K562 (cell line): Measurements from ENCODE around the gene SH2D5. TPM values are rescaled to one million over a fixed set of nuclear protein-coding genes. Genes with fewer than 3 reads are reported as not detected.
A peak's percentile ranks its signal among the peaks of the same experiment; 100 is the strongest.

Source experiments
- ATAC-seq: fragments of 200-7000 bp; cut with Tn5 transposase; 3 replicates; pipeline ENCODE4 v1.9.1; 2020; ENCODE audit warnings: moderate library complexity
- BruUV-seq: library from RNA; stranded (reverse); fragments of 400-500 nt; replicated peaks from 2 replicates; lab custom pipeline; 2021; lab: Mats Ljungman, UMichigan
- CTCF ChIA-PET: fragments of 300-600 bp; formaldehyde crosslinking; extraction: SDS; loops from one replicate; lab custom pipeline; 2021; ENCODE audit warnings: low intra/inter-chr PET ratio; lab: Yijun Ruan, JAX
- POLR2A ChIA-PET: fragments of 300-600, 350-650 bp; sonication (Branson Sonifier 250); formaldehyde crosslinking; extraction: SDS; loops from one replicate; lab custom pipeline; 2021; ENCODE audit warnings: antibody characterized with exemption, inconsistent platforms; lab: Yijun Ruan, JAX
- DNase-seq, 4 experiments: peaks; one replicate each; pipeline versions ENCODE4 v3.0.0 to v3.0.0-alpha.2; 2011 to 2018; ENCODE audit warnings: low spot score in 3 of 4, mixed read lengths in 3 of 4; ENCODE audit errors: extremely low read depth in 1 of 4
- FAIRE-seq: peaks from 2 replicates; lab custom pipeline; 2011; peaks lifted over from hg19 to GRCh38; lab: Jason Lieb, UNC
- H2AFZ ChIP-seq: 2 replicates; pipeline ENCODE4 v1.6.0; 2011; ENCODE audit warnings: low read depth, low read length, control low read depth, inconsistent platforms
- H3K27ac ChIP-seq: fragments of 200-600 bp; 3 replicates; pipeline ENCODE4 v1.8.0; 2011; ENCODE audit warnings: low read depth, mild to moderate bottlenecking, control low read depth, inconsistent platforms, low read length, moderate library complexity, mixed read lengths; ENCODE audit errors: extremely low read depth
- H3K27me3 ChIP-seq, 2 experiments: fragments of 300-600 bp in 1 of 2; 2 replicates in 1 of 2; 3 replicates in 1 of 2; pipeline versions ENCODE4 v1.6.0 to v1.8.0; 2011; ENCODE audit warnings: inconsistent platforms in 2 of 2, low read length in 2 of 2, mild to moderate bottlenecking in 1 of 2, mixed read lengths in 1 of 2, moderate library complexity in 1 of 2; ENCODE audit not compliant: control insufficient read depth in 2 of 2, insufficient read depth in 2 of 2
- H3K36me3 ChIP-seq: fragments of 300-600 bp; 3 replicates; pipeline ENCODE4 v1.8.0; 2011; ENCODE audit warnings: mild to moderate bottlenecking, low read length, inconsistent platforms; ENCODE audit not compliant: control insufficient read depth, insufficient read depth
- H3K4me1 ChIP-seq, 2 experiments: fragments of 200-600 bp in 1 of 2; replicated peaks in 1 of 2; 2 replicates in 1 of 2; 3 replicates in 1 of 2; pipeline versions ENCODE4 v1.5.1 to v1.8.0; 2011; ENCODE audit warnings: inconsistent platforms in 2 of 2, low read length in 2 of 2, mild to moderate bottlenecking in 1 of 2, mixed read lengths in 1 of 2, moderate library complexity in 1 of 2; ENCODE audit not compliant: control insufficient read depth in 2 of 2, insufficient read depth in 2 of 2
- H3K4me2 ChIP-seq: 2 replicates; pipeline ENCODE4 v1.6.1; 2011; ENCODE audit warnings: low read length, control low read depth, inconsistent platforms, mixed read lengths; ENCODE audit not compliant: insufficient read depth
- H3K4me3 ChIP-seq: fragments of 200-600 bp; sonication (generic), shearing (Covaris generic); 2 replicates; pipeline ENCODE4 v1.5.1; 2016; ENCODE audit warnings: control low read depth, inconsistent platforms
- H3K79me2 ChIP-seq: fragments of 200-600 bp; 3 replicates; pipeline ENCODE4 v1.8.0; 2011; ENCODE audit warnings: low read length, inconsistent platforms; ENCODE audit not compliant: control insufficient read depth, insufficient read depth
- H3K9ac ChIP-seq, 2 experiments: 2 replicates each; pipeline versions ENCODE4 v1.6.0 to v1.6.1; 2011; ENCODE audit warnings: low read depth in 2 of 2, low read length in 2 of 2, control low read depth in 1 of 2, inconsistent platforms in 1 of 2, mild to moderate bottlenecking in 1 of 2, mixed read lengths in 1 of 2; ENCODE audit not compliant: insufficient read depth in 1 of 2
- H3K9me1 ChIP-seq: one replicate; pipeline ENCODE4 v1.6.0; 2011; ENCODE audit warnings: inconsistent platforms, mild to moderate bottlenecking, low read length, moderate library complexity; ENCODE audit not compliant: control insufficient read depth, insufficient read depth
- H3K9me3 ChIP-seq: replicated peaks from 2 replicates; pipeline ENCODE4 v1.5.1; 2011; ENCODE audit warnings: low read depth, low read length, inconsistent platforms; ENCODE audit not compliant: control insufficient read depth, insufficient read depth
- H4K20me1 ChIP-seq: replicated peaks from 2 replicates; pipeline ENCODE4 v1.6.1; 2011; ENCODE audit warnings: low read length, inconsistent platforms, mixed read lengths; ENCODE audit not compliant: control insufficient read depth, insufficient read depth
- CHCHD3 ChIP-seq: fragments of 250-450 bp; sonication (Bioruptor Pico); IDR thresholded peaks from 2 replicates; pipeline ENCODE4 v2.1.2; 2022; ENCODE audit warnings: mild to moderate bottlenecking
- CTCF ChIP-seq, 3 experiments: IDR thresholded peaks in 2 of 3; conservative IDR thresholded peaks in 1 of 3; 2 replicates each; pipeline ENCODE4 v1.5.1; 2011 to 2012; ENCODE audit warnings: low read length in 3 of 3, mild to moderate bottlenecking in 3 of 3, control low read depth in 2 of 3, improper control_type of control experiment in 1 of 3, inconsistent platforms in 1 of 3, low read depth in 1 of 3, mixed read lengths in 1 of 3, moderate library complexity in 1 of 3; ENCODE audit not compliant: insufficient read depth in 2 of 3
- ETV1 ChIP-seq: fragments of 450-650 bp; conservative IDR thresholded peaks from 2 replicates; pipeline ENCODE4 v1.6.1; 2016; ENCODE audit warnings: missing genetic modification characterization, control low read depth, low read depth, missing compliant biosample characterization
- FOXA1 ChIP-seq: fragments of 450-650 bp; IDR thresholded peaks from 2 replicates; pipeline ENCODE4 v1.6.1; 2016; ENCODE audit warnings: mild to moderate bottlenecking, borderline replicate concordance
- KDM2B ChIP-seq: fragments of 250-450 bp; sonication (Bioruptor Pico); IDR thresholded peaks from 2 replicates; pipeline ENCODE4 v1.8.0; 2021; ENCODE audit warnings: mild to moderate bottlenecking, moderate library complexity
- KDM5B ChIP-seq: fragments of 200-600 bp; sonication (generic); IDR thresholded peaks from 2 replicates; pipeline ENCODE4 v1.6.1; 2012; ENCODE audit warnings: low read depth, mild to moderate bottlenecking, moderate library complexity, low read length, control low read depth, inconsistent platforms; ENCODE audit not compliant: insufficient replicate concordance
- MECOM ChIP-seq: fragments of 250-450 bp; sonication (Bioruptor Pico); IDR thresholded peaks from 2 replicates; pipeline ENCODE4 v1.8.0; 2022; ENCODE audit warnings: inconsistent platforms
- PRMT5 ChIP-seq: sonication (generic); formaldehyde crosslinking; IDR thresholded peaks from 2 replicates; pipeline ENCODE4 v1.5.0; 2020; ENCODE audit warnings: missing genetic modification reagents
- STAT5A ChIP-seq: IDR thresholded peaks from 2 replicates; pipeline ENCODE4 v1.6.1; 2012; ENCODE audit warnings: low read length, inconsistent platforms, borderline replicate concordance
- TAF9B ChIP-seq: fragments of 450-650 bp; IDR thresholded peaks from 2 replicates; pipeline ENCODE4 v1.6.1; 2018; ENCODE audit warnings: mild to moderate bottlenecking; ENCODE audit not compliant: partially characterized antibody
- VEZF1 ChIP-seq: fragments of 200-800 bp; sonication (Bioruptor generic); IDR thresholded peaks from 2 replicates; pipeline ENCODE4 v1.6.1; 2017; ENCODE audit warnings: missing genetic modification characterization, missing compliant biosample characterization
- ZBTB8A ChIP-seq: fragments of 450-650 bp; IDR thresholded peaks from 2 replicates; pipeline ENCODE4 v1.6.1; 2018; ENCODE audit warnings: mild to moderate bottlenecking, moderate library complexity; ENCODE audit not compliant: partially characterized antibody
- ZNF140 ChIP-seq: fragments of 250-450 bp; sonication (Bioruptor Pico); IDR thresholded peaks from 2 replicates; pipeline ENCODE4 v1.8.0; 2021; ENCODE audit warnings: moderate library complexity, mild to moderate bottlenecking, inconsistent platforms
- ZNF57 ChIP-seq: fragments of 450-650 bp; formaldehyde crosslinking; IDR thresholded peaks from 2 replicates; pipeline ENCODE4 v1.4.0; 2020; ENCODE audit warnings: mild to moderate bottlenecking, moderate library complexity
- ZNF696 ChIP-seq: fragments of 250-450 bp; sonication (Bioruptor Pico); conservative IDR thresholded peaks from 2 replicates; pipeline ENCODE4 v1.4.0; 2020; ENCODE audit warnings: mild to moderate bottlenecking, moderate library complexity
- WGBS: fragments of 100-300 bp; shearing (Covaris generic); methylation state at CpG from one replicate; pipeline ENCODE4 v1.1.6; 2016; ENCODE audit warnings: low coverage, mixed read lengths; ENCODE audit not compliant: insufficient coverage; ENCODE audit errors: missing lambda C conversion rate; 5-methylcytosine and 5-hydroxymethylcytosine counted together
- in situ Hi-C: fragments of 300-500 bp; cut with MboI; formaldehyde crosslinking; loops from 4 replicates; pipeline ENCODE4 v1.15.0; 2018; ENCODE audit warnings: inconsistent platforms, mixed read lengths
- intact Hi-C: fragments of 100-400 bp; cut with micrococcal nuclease; formaldehyde crosslinking; loops from 2 replicates; pipeline ENCODE4 v1.14.2; 2022
- polyA plus RNA-seq, 8 experiments: library from polyadenylated mRNA; depleted of rRNA in 4 of 8; stranded (reverse) in 5 of 8; unstranded in 3 of 8; fragments of >200 nt; fragmentation: Nextera tagmentation in 2 of 8; fragmentation: Illumina TruSeq in 1 of 8; extraction: Ambion mirVana in 2 of 8; extraction: Trizol in 1 of 8; gene quantifications; 2 replicates each; pipeline versions ENCODE4 v1.2.1 to v1.2.3, GENCODE V29; 2011 to 2014; ENCODE audit warnings: inconsistent platforms in 1 of 8, missing spikeins in 1 of 8
- total RNA-seq, 7 experiments: library from RNA; depleted of rRNA in 6 of 7; stranded (reverse); fragments of >200 nt in 6 of 7; fragmentation: Illumina TruSeq in 2 of 7; extraction: Trizol in 2 of 7; gene quantifications; 2 replicates each; pipeline versions ENCODE4 v1.2.1 to v1.2.3, GENCODE V29; 2011 to 2021; ENCODE audit warnings: low replicate concordance in 1 of 7

Gene SH2D5
- total and polyA plus RNA-seq, 9 of the 15 experiments (the other 6 are each of a cell fraction or from before 2014, with no cell fraction given), result 0.06 to 0.11 TPM; not detected in 7

- TF ChIP-seq KDM5B (no peak), ETV1 (tag) (no peak), CTCF (IDR thresholded peaks at IDR 0.05 in 2 of 3, conservative IDR thresholded peaks at IDR 0.05 in 1 of 3; ENCODE audit: insufficient read depth in 2 of 3, low read depth in 1 of 3, low read length in 3 of 3) (peak; percentile 57 to 64 (median 62))
Observed at GRCh38 chr1:20702416-20702815, 30.1 kb downstream of the SH2D5 start (continued).

DNA sequence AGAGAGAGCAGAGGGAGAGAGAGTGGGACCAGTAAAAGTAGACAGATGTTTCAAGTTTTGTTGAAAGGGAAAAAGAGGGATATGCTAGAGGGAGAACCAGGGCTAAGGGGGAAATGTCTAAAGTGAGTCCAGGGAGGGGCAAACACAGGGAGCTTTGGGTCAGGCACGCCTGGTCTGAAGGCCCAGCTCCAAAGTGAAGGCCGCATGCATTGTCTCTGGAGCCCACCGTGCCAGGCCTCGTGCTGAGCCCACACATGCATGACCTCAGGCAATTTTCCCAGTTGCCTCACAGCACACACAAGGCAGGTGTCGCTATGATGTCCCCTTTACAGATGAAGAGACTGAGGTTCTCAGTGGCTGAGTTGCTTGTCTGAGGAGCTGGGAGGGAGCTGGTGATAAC lies 30.7 kb downstream of the SH2D5 start:
- Histone ChIP-seq H3K4me3 (no peak overlapping the region), H3K9ac (no peak overlapping the region; a peak in 1 of 4 replicates), H2AFZ (no peak overlapping the region), H3K36me3 (no peaks in the 10 kb centered on the region), H3K9me3 (no peaks in the 10 kb centered on the region), H3K9me1 (no peaks in the 10 kb centered on the region), H3K27me3 (peaks cover 0 to 9% of the 10 kb centered on the region in 2 experiments; a peak in 1 of 5 replicates), H4K20me1 (peaks cover 5% of the 10 kb centered on the region; the same call in 1 of the 2 replicates), H3K4me2 (no peak overlapping the region), H3K79me2 (no peaks in the 10 kb centered on the region), H3K4me1 (peaks cover 3 to 21% of the 10 kb centered on the region in 2 experiments; a peak in 3 of 5 replicates), H3K27ac (no peak overlapping the region)
- in situ Hi-C loops, result loop anchor here (10.0 kb wide), 1 partner anchor 663 kb away; no protein-coding TSS in a partner anchor
- DNase-seq, result no peak
- no TSS peak for BruUV-seq
- WGBS, result 31% methylated on average over 5 of the region's 5 CpGs
- no peak for FAIRE-seq
- no peak; the same call in 2 of the 3 replicates for ATAC-seq
- no peak for TF ChIP-seq TAF9B
- no peak for TF ChIP-seq ZNF696
- no peak for TF ChIP-seq VEZF1
- no peak for TF ChIP-seq CHCHD3 (CRISPR knock-in tag)
- no peak for TF ChIP-seq KDM2B (CRISPR knock-in tag)
- TF ChIP-seq STAT5A, result no peak
- no peak for TF ChIP-seq MECOM (CRISPR knock-in tag)
- TF ChIP-seq PRMT5, result no peak
- no peak for TF ChIP-seq ZNF140 (CRISPR knock-in tag)
- no peak for TF ChIP-seq ZNF57 (CRISPR knock-in tag)
- TF ChIP-seq FOXA1, result no peak
- TF ChIP-seq ZBTB8A, result no peak
- CTCF ChIA-PET, result no interaction called here
- intact Hi-C loops, result no loop called here
- POLR2A ChIA-PET, result interaction anchor here (0.6 to 0.8 kb wide), 2 partner anchors 85 to 879 kb away, joined by 3 read pairs; no protein-coding TSS in a partner anchor
